Sigmoid colon (tissue), 4 donors: ENCODE measurements around the gene ITGA11.

ENCODE experiments used
- CTCF ChIP-seq, 4 experiments: fragments of 450-650 bp in 3 of 4; fragments of 200-600 bp in 1 of 4; IDR thresholded peaks; one replicate each; pipeline ENCODE4 v1.5.1; 2016 to 2019; ENCODE audit warnings: antibody characterized with exemption in 4 of 4, mild to moderate bottlenecking in 3 of 4, moderate library complexity in 2 of 4
- EP300 ChIP-seq, 4 donors: sonication (generic); formaldehyde crosslinking; IDR thresholded peaks; one replicate each; pipeline ENCODE4 v1.6.1; 2017; ENCODE audit warnings: antibody characterized with exemption in 4 of 4
- POLR2A ChIP-seq, 2 donors: fragments of 450-650 bp; IDR thresholded peaks; one replicate each; pipeline ENCODE4 v1.6.1; 2016; ENCODE audit warnings: antibody characterized with exemption in 2 of 2, mild to moderate bottlenecking in 2 of 2, moderate library complexity in 2 of 2

- no peak for TF ChIP-seq EP300 (IDR thresholded peaks at IDR 0.05)
- no peak for TF ChIP-seq CTCF (IDR thresholded peaks at IDR 0.05)
- TF ChIP-seq POLR2A (IDR thresholded peaks at IDR 0.05): no peak
These were observed 34.9 kb upstream of the ITGA11 start for GRCh38 chr15:68466876-68467275.
